NK-92 treated with Interleukin-12 subunit alpha and Interleukin-12 subunit beta, amount 100 ng/mL, for 24 hours (cell line): ENCODE results near the gene EPAS1.

Experiments used
- DNase-seq: peaks from one replicate; lab custom pipeline; 2025; lab: John Stamatoyannopoulos, UW

The EPAS1 gene

GRCh38 chr2:46273225-46273863, 23.9 kb upstream of the EPAS1 start:
- no peak for DNase-seq

- no peak for DNase-seq
Observed at GRCh38 chr2:46273919-46274318, 23.3 kb upstream of the EPAS1 start.

DNA sequence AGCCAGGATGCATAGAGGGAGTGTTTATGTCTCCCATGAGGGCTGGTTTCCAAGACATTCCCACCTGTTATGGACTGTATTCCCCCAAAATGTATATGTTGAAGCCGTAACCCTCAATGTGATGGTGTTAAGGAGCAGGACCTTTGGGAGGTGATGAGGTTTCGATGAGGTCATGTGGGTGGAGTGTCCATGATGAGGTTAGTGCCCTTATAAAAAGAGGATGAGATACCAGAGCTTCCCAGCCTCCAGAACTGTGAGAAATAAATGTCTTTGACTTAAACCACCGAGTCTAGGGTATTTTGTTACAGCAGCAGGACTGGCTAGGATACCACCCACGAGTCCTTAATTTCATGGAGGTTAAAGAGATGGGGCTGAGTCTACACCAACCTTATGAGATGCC, 22.6 kb upstream of the EPAS1 start:
- no peak for DNase-seq

GRCh38 chr2:46275995-46276394, 21.2 kb upstream of the EPAS1 start:
- no peak for DNase-seq

DNA sequence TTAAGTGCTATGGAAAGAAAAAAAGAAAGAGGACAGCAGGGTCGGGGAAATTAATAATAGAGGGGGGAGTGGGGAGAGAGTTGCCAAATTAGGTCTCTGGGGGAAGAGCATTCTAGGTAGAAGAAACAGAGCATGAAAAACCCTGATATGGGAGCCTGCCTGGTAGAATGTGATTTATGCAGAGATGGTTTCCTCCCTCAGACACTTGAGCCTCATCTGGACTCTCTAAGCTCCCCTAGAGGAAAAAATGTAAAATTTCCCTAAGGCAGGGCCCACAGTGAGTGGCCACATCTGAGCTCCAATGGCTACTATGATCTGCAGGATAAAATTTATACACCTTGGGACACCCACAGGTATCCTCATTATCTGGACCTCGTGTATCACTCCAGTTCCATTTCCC, 20.6 kb upstream of the EPAS1 start:
- DNase-seq: no peak

GRCh38 chr2:46277431-46278190, 19.6 kb upstream of the EPAS1 start:
- DNase-seq: no peak

- DNase-seq: no peak
Observed at GRCh38 chr2:46278952-46279351, 18.3 kb upstream of the EPAS1 start.

DNA sequence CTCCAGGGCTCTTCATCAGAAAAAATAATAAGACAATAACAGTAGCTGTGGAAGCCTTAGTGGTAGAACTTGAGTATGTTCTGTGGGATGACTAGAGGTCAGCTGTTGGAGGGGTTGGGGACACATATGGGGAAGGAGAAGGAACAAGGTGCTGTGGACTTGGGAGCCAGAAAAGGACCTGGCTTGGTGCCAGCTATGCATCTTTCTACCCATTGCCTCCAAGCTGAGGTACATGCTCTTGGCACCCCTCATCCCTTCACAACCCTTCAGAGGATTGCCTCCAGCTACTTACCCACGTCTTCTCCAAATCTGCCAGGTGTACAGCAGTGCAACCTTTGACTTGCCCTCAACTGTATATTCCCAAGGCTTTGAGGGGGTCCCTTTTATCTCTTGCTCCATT, 15.3 kb upstream of the EPAS1 start:
- DNase-seq: no peak

DNA sequence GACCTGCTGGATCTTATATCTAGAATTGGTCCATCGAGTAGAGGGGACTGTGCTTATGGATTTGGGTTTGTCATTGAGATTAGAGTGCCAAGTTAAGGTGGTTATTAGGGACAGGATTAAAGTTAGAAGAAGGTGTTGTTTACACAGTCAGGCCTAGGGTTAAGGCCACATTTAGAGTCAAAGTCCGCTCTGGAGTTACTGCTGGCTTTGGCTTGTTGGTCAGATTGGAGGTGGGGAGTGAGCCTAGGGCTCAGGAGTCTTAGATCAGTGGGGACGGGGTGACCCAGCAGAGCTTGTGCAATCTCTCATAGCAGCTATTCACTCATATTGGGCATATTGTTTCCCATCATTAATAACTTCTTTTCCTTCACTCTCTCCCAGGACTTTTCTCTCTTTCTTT, 13.5 kb upstream of the EPAS1 start:
- no peak for DNase-seq

GRCh38 chr2:46284260-46284659, 12.9 kb upstream of the EPAS1 start:
- no peak for DNase-seq

DNA sequence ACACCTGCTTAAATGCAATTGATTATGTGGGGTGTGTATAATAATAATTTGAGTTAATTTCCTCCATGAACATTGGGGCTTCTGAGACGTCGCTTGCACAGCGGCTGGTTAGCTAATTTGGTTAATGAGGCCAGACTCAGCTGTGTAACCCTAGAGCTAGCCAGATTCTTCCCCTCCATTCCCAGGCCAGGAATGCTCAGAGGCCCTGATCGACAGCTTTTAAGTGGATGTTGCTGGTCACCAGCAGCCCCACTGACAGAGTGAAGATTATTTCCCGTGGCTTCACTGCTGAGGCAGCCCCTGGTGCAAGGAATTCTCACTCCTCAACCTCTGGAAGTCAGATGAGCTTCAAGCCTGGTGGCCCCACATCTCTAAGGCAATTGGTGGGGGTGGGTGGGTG, 12.4 kb upstream of the EPAS1 start:
- DNase-seq: no peak

GRCh38 chr2:46286715-46287114, 10.5 kb upstream of the EPAS1 start:
- no peak for DNase-seq

GRCh38 chr2:46290078-46290477, 7.1 kb upstream of the EPAS1 start:
- no peak for DNase-seq

DNA sequence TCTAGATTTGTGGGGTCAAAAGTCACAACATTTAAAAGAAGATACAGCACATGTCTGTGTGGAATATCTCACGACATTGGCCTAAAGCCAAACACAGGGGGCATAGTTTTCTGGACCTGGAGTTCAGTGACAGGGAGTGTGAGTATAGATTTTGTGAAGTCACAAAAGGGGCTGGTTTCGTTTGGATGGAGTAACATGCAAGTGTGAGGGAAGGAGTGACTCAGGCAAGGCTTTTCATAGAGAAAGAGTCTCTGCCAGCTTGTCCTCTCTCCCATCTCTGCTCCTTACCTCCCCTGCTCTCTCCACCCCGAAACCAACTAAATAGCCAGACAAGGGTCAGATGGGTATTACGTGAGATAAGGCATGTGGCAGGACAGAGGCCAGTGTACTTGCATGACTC, 3.7 kb upstream of the EPAS1 start:
- DNase-seq: no peak

DNA sequence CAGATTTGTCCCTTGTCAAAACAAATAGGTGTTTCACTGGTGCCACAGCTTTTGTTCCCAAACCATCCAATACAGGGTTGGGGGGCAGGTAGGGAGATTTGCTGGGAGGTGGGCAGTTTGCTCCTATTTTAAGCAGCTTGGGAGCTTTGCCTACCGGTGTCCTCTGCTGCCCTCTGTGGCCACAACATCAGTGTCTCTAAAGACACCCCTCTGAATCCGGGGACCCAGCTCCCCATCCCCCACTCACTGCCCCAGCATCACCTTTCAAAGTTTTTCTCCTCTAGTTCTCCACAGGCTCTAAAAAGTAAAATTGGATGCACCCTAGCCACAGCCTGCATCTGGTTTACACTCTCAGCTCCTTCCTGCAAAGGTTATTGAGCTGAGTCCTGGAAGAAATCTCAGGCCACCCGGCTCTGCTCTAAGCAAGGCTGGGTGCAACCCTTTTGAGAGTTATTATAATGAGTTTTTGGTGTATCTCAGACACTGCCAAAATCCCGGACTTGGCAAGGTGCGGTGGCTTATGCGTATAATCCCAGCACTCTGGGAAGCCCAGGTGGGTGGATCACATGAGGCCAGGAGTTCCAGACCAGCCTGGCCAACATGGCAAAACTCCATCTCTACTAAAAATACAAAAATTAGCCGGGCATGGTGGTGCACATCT, 2.9 kb upstream of the EPAS1 start:
- DNase-seq: no peak

GRCh38 chr2:46296216-46296839, 879 bp upstream of the EPAS1 start:
- DNase-seq: no peak

DNA sequence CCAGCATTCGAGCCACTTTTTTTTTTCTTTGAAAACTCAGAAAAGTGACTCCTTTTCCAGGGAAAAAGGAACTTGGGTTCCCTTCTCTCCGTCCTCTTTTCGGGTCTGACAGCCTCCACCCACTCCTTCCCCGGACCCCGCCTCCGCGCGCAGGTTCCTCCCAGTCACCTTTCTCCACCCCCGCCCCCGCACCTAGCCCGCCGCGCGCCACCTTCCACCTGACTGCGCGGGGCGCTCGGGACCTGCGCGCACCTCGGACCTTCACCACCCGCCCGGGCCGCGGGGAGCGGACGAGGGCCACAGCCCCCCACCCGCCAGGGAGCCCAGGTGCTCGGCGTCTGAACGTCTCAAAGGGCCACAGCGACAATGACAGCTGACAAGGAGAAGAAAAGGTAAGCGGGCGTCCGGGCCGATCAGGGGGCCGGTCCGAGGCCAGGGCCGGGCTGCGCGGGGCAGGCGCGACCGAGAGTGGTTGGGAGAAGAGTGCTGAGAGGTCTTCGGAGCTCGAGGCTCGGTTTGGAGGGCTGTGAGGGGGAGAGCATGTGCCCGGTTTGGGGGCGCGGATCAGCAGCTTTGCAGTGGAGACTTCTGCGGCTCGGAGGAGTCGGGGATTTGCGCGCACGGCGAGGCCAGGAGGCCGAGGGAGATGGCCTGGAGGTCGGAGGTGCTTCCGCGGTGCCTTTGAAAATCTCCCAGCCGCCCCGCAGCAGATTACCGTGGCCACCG, 502 bp downstream of the EPAS1 start:
- no peak for DNase-seq

DNA sequence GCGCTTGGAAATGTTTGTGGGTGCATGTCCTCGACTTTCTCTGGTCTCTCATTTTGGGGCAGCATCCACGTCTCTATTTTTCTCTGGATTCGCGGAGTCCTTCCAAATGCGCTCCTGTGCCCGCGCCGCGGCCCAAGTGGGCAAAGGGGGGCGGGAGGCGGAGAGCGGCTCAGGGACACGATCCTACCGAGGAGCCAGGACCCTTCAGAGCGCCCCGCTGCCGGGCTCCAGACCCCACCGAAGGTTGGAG, 990 bp downstream of the EPAS1 start:
- DNase-seq: no peak

- no peak for DNase-seq
Observed at GRCh38 chr2:46298522-46299353, 1.5 kb downstream of the EPAS1 start.

GRCh38 chr2:46299365-46300263, 2.4 kb downstream of the EPAS1 start:
- no peak for DNase-seq

- no peak for DNase-seq
Observed at GRCh38 chr2:46300406-46300832, 3.2 kb downstream of the EPAS1 start.
